ENCODE data around the gene FTSJ3. TPM values are rescaled to one million over a fixed set of nuclear protein-coding genes. Genes with fewer than 3 reads are reported as not detected.

FTSJ3 gene
- total and polyA plus RNA-seq, 4 donors: 10.5 to 31.1 (median 19.2) TPM

GRCh38 chr17:63840591-63841349 is 13.3 kb upstream of the FTSJ3 start:
- TF ChIP-seq CTCF (IDR thresholded peaks at IDR 0.05; ENCODE audit: low read depth, low read length, missing input control) (no peak), FOXA1 (IDR thresholded peaks at IDR 0.05) (no peak), TAF1 (conservative IDR thresholded peaks at IDR 0.05) (no peak), REST (IDR thresholded peaks at IDR 0.05) (no peak), HNF4A (conservative IDR thresholded peaks at IDR 0.05) (no peak), EGR1 (IDR thresholded peaks at IDR 0.05; ENCODE audit: low read depth in 2 of 2) (no peak), RXRA (IDR thresholded peaks at IDR 0.05) (no peak), MAX (IDR thresholded peaks at IDR 0.05) (no peak), ATF3 (IDR thresholded peaks at IDR 0.05) (no peak), HNF4G (IDR thresholded peaks at IDR 0.05) (no peak)
- peak overlapping the region; percentile 61 to 74 (median 67) for H3K4me3 ChIP-seq (ENCODE audit: low read depth in 1 of 3, low read length in 3 of 3)
- WGBS: 72% methylated on average over 4 of the region's 4 CpGs
- peak overlapping the region; percentile 54 to 85 for H3K9ac ChIP-seq (ENCODE audit: low read depth in 1 of 2, low read length in 2 of 2)
- DNase-seq (ENCODE audit: low spot score): no peak
- H3K27ac ChIP-seq (ENCODE audit: low read depth in 1 of 2, low read length in 2 of 2): peak overlapping the region; percentile 56 to 81
- H3K4me1 ChIP-seq (ENCODE audit: control insufficient read depth in 4 of 4, insufficient read depth in 4 of 4, low read length in 3 of 4): peaks cover 26 to 48% (median 45%) of the 10 kb centered on the region in 4 donors
- H3K9me3 ChIP-seq (ENCODE audit: control insufficient read depth in 4 of 4, low read length in 3 of 4): no peaks in the 10 kb centered on the region
- H3K27me3 ChIP-seq (ENCODE audit: control insufficient read depth in 4 of 4, insufficient read depth in 4 of 4, low read length in 3 of 4): no peaks in the 10 kb centered on the region
- peaks cover 0 to 12% (median 9%) of the 10 kb centered on the region in 4 donors for H3K36me3 ChIP-seq (ENCODE audit: control insufficient read depth in 4 of 4, insufficient read depth in 3 of 4, low read depth in 1 of 4, low read length in 3 of 4)

- H3K27ac ChIP-seq (ENCODE audit: low read depth in 1 of 2, low read length in 2 of 2): peak overlapping the region; percentile 48 to 58
- no peak for DNase-seq (ENCODE audit: low spot score)
- H3K36me3 ChIP-seq (ENCODE audit: control insufficient read depth in 4 of 4, insufficient read depth in 3 of 4, low read depth in 1 of 4, low read length in 3 of 4): peaks cover 10 to 24% (median 20%) of the 10 kb centered on the region in 4 donors
- no peaks in the 10 kb centered on the region for H3K9me3 ChIP-seq (ENCODE audit: control insufficient read depth in 4 of 4, low read length in 3 of 4)
- TF ChIP-seq HNF4A (conservative IDR thresholded peaks at IDR 0.05) (peak; percentile 48 to 61), ZBTB33 (IDR thresholded peaks at IDR 0.05) (no peak), ATF3 (IDR thresholded peaks at IDR 0.05) (peak; percentile 52), CTCF (IDR thresholded peaks at IDR 0.05; ENCODE audit: low read depth, low read length, missing input control) (no peak), FOXA1 (IDR thresholded peaks at IDR 0.05) (peak; percentile 29), RAD21 (IDR thresholded peaks at IDR 0.05) (peak in 1 of 2 donors; percentile 31), RXRA (IDR thresholded peaks at IDR 0.05) (peak; percentile 63 to 64), YY1 (IDR thresholded peaks at IDR 0.05) (peak; percentile 89), MAX (IDR thresholded peaks at IDR 0.05) (no peak), GABPA (IDR thresholded peaks at IDR 0.05 in 1 of 2, conservative IDR thresholded peaks at IDR 0.05 in 1 of 2) (peak in 1 of 2 donors; percentile 67), SP1 (IDR thresholded peaks at IDR 0.05) (peak; percentile 85), NR2F2 (IDR thresholded peaks at IDR 0.05) (peak; percentile 72)
- no peaks in the 10 kb centered on the region for H3K27me3 ChIP-seq (ENCODE audit: control insufficient read depth in 4 of 4, insufficient read depth in 4 of 4, low read length in 3 of 4)
- 34% methylated on average over 7 of the region's 7 CpGs for WGBS
- H3K4me1 ChIP-seq (ENCODE audit: control insufficient read depth in 4 of 4, insufficient read depth in 4 of 4, low read length in 3 of 4): peaks cover 26 to 48% (median 43%) of the 10 kb centered on the region in 4 donors
- no peak overlapping the region for H3K4me3 ChIP-seq (ENCODE audit: low read depth in 1 of 3, low read length in 3 of 3)
- peak overlapping the region in 1 of 2 donors; percentile 11 for H3K9ac ChIP-seq (ENCODE audit: low read depth in 1 of 2, low read length in 2 of 2)
Measured at GRCh38 chr17:63838631-63839171, 11.2 kb upstream of the FTSJ3 start.
